H1 (cell line): ENCODE results near the gene TUBGCP5. TPM values are rescaled to one million over a fixed set of nuclear protein-coding genes. Genes with fewer than 3 reads are reported as not detected.

Experiments used
- CTCF ChIA-PET: fragments of 300-600 bp; sonication (Branson Sonifier 250); formaldehyde crosslinking; loops from one replicate; lab custom pipeline; 2021; ENCODE audit not compliant: partially characterized antibody; lab: Charles Lee
- POLR2A ChIA-PET: fragments of 300-600 bp; sonication (Branson Sonifier 250); formaldehyde crosslinking; loops from one replicate; lab custom pipeline; 2021; ENCODE audit warnings: inconsistent platforms; ENCODE audit not compliant: partially characterized antibody; lab: Charles Lee
- DNase-seq, 2 experiments: peaks; one replicate each; pipeline versions ENCODE4 v3.0.0 to v3.0.0-alpha.2; 2010 to 2022; ENCODE audit warnings: low spot score in 2 of 2, low read depth in 1 of 2, mixed read lengths in 1 of 2
- FAIRE-seq: peaks from 2 replicates; lab custom pipeline; 2011; peaks lifted over from hg19 to GRCh38; lab: Jason Lieb, UNC
- H2AFZ ChIP-seq: 2 replicates; pipeline ENCODE4 v1.8.1; 2012; ENCODE audit warnings: low read length, inconsistent platforms
- H2AK5ac ChIP-seq: 2 replicates; pipeline ENCODE4 v1.6.1; 2013; ENCODE audit warnings: low read depth, low read length
- H2BK120ac ChIP-seq: replicated peaks from 2 replicates; pipeline ENCODE3; 2013; ENCODE audit warnings: low read depth, low read length, inconsistent platforms
- H2BK12ac ChIP-seq: 2 replicates; pipeline ENCODE4 v1.6.1; 2013; ENCODE audit warnings: low read depth, low read length
- H2BK15ac ChIP-seq: 2 replicates; pipeline ENCODE4 v1.6.1; 2013; ENCODE audit warnings: low read length
- H2BK20ac ChIP-seq: 2 replicates; pipeline ENCODE4 v1.6.1; 2013; ENCODE audit warnings: low read length
- H2BK5ac ChIP-seq: 2 replicates; pipeline ENCODE4 v1.6.1; 2013; ENCODE audit warnings: low read depth, low read length
- H3K14ac ChIP-seq: 2 replicates; pipeline ENCODE4 v1.6.1; 2013; ENCODE audit warnings: inconsistent platforms; ENCODE audit not compliant: insufficient read length
- H3K18ac ChIP-seq: 2 replicates; pipeline ENCODE4 v1.6.1; 2013; ENCODE audit warnings: low read length; ENCODE audit errors: extremely low read depth
- H3K23ac ChIP-seq: 2 replicates; pipeline ENCODE4 v1.6.1; 2013; ENCODE audit warnings: inconsistent platforms; ENCODE audit not compliant: insufficient read length
- H3K23me2 ChIP-seq: 2 replicates; pipeline ENCODE4 v1.6.1; 2013; ENCODE audit warnings: low read depth, low read length
- H3K27ac ChIP-seq: 2 replicates; pipeline ENCODE4 v1.6.1; 2011; ENCODE audit warnings: low read depth, low read length, inconsistent platforms
- H3K27me3 ChIP-seq, 4 experiments: replicated peaks in 1 of 4; 1 replicate in 1 of 4; 2 replicates in 3 of 4; pipeline versions ENCODE4 v1.6.1 to v1.8.1; 2011 to 2013; ENCODE audit warnings: low read length in 3 of 4, mild to moderate bottlenecking in 3 of 4, inconsistent platforms in 2 of 4, mixed read lengths in 2 of 4, moderate library complexity in 1 of 4; ENCODE audit not compliant: control insufficient read depth in 3 of 4, insufficient read depth in 3 of 4; ENCODE audit errors: extremely low read depth in 1 of 4
- H3K36me3 ChIP-seq, 4 experiments: 2 replicates each; pipeline versions ENCODE4 v1.6.1 to v1.8.1; 2011 to 2013; ENCODE audit warnings: mild to moderate bottlenecking in 4 of 4, low read length in 3 of 4, moderate library complexity in 2 of 4, control low read depth in 1 of 4, inconsistent platforms in 1 of 4; ENCODE audit not compliant: insufficient read depth in 4 of 4, control insufficient read depth in 2 of 4
- H3K4ac ChIP-seq: replicated peaks from 2 replicates; pipeline ENCODE3; 2013; ENCODE audit warnings: low read length, low read depth, mixed read lengths, inconsistent platforms; ENCODE audit not compliant: insufficient read length
- H3K4me1 ChIP-seq, 4 experiments: replicated peaks in 1 of 4; 1 replicate in 1 of 4; 2 replicates in 3 of 4; pipeline versions ENCODE4 v1.6.1 to v1.8.1; 2011 to 2013; ENCODE audit warnings: low read length in 3 of 4, inconsistent platforms in 2 of 4, mixed read lengths in 1 of 4; ENCODE audit not compliant: insufficient read depth in 4 of 4, control insufficient read depth in 3 of 4
- H3K4me2 ChIP-seq, 2 experiments: 2 replicates each; pipeline versions ENCODE4 v1.6.1 to v1.8.1; 2011 to 2013; ENCODE audit warnings: low read depth in 2 of 2, low read length in 2 of 2, control low read depth in 1 of 2, inconsistent platforms in 1 of 2, mild to moderate bottlenecking in 1 of 2; ENCODE audit not compliant: insufficient read depth in 1 of 2
- H3K4me3 ChIP-seq, 4 experiments: fragments of 200-600, 300-600 bp in 1 of 4; sonication (generic), shearing (Covaris generic), sonication (Bioruptor Twin) in 1 of 4; 2 replicates each; pipeline versions ENCODE4 v1.5.1 to v1.8.1; 2011 to 2016; ENCODE audit warnings: low read length in 4 of 4, low read depth in 3 of 4, control low read depth in 2 of 4, inconsistent platforms in 2 of 4, mild to moderate bottlenecking in 2 of 4, mixed read lengths in 1 of 4, moderate library complexity in 1 of 4; ENCODE audit not compliant: insufficient read depth in 2 of 4; ENCODE audit errors: extremely low read depth in 1 of 4
- H3K56ac ChIP-seq: replicated peaks from 2 replicates; pipeline ENCODE3; 2013; ENCODE audit warnings: low read depth, mild to moderate bottlenecking, mixed read lengths, low read length, inconsistent platforms; ENCODE audit not compliant: insufficient read length
- H3K79me1 ChIP-seq: 2 replicates; pipeline ENCODE4 v1.6.1; 2013; ENCODE audit warnings: low read depth, low read length, control low read depth
- H3K79me2 ChIP-seq, 2 experiments: 2 replicates each; pipeline versions ENCODE4 v1.6.1 to v1.8.1; 2012 to 2013; ENCODE audit warnings: low read length in 2 of 2, mild to moderate bottlenecking in 2 of 2, inconsistent platforms in 1 of 2; ENCODE audit not compliant: insufficient read depth in 2 of 2, control insufficient read depth in 1 of 2
- H3K9ac ChIP-seq, 4 experiments: replicated peaks in 1 of 4; 1 replicate in 1 of 4; 2 replicates in 3 of 4; pipeline versions ENCODE4 v1.6.1 to v1.8.1; 2011 to 2013; ENCODE audit warnings: low read depth in 3 of 4, low read length in 3 of 4, control low read depth in 2 of 4, mild to moderate bottlenecking in 2 of 4, moderate library complexity in 2 of 4, inconsistent platforms in 1 of 4; ENCODE audit errors: extremely low read depth in 1 of 4
- H3K9me3 ChIP-seq, 2 experiments: 2 replicates each; pipeline versions ENCODE4 v1.6.1 to v1.8.1; 2012 to 2013; ENCODE audit warnings: mild to moderate bottlenecking in 2 of 2, moderate library complexity in 2 of 2, control low read depth in 1 of 2, inconsistent platforms in 1 of 2, low read depth in 1 of 2, low read length in 1 of 2, mixed read lengths in 1 of 2; ENCODE audit not compliant: insufficient read depth in 2 of 2
- H4K20me1 ChIP-seq, 2 experiments: replicated peaks in 1 of 2; 2 replicates each; pipeline versions ENCODE3 to v1.8.1; 2011 to 2013; ENCODE audit warnings: inconsistent platforms in 2 of 2, low read length in 2 of 2, mild to moderate bottlenecking in 1 of 2; ENCODE audit not compliant: insufficient read depth in 2 of 2, control insufficient read depth in 1 of 2
- H4K5ac ChIP-seq: 2 replicates; pipeline ENCODE4 v1.6.1; 2013; ENCODE audit warnings: low read length, low read depth, mixed read lengths, inconsistent platforms; ENCODE audit not compliant: insufficient read length
- H4K8ac ChIP-seq: 2 replicates; pipeline ENCODE4 v1.8.0; 2013; ENCODE audit warnings: mild to moderate bottlenecking, moderate library complexity, low read length, inconsistent platforms; ENCODE audit not compliant: insufficient read depth; ENCODE audit errors: extremely low read depth
- H4K91ac ChIP-seq: replicated peaks from 2 replicates; pipeline ENCODE3; 2013; ENCODE audit warnings: low read length, mixed read lengths, inconsistent platforms; ENCODE audit not compliant: insufficient read length
- ASH2L ChIP-seq: fragments of 200-600, 300-600 bp; sonication (generic); IDR thresholded peaks from one replicate; pipeline ENCODE4 v1.7.1; 2017; ENCODE audit warnings: low read length
- EGR1 ChIP-seq: IDR thresholded peaks from 2 replicates; pipeline ENCODE4 v1.6.1; 2011; ENCODE audit warnings: low read depth, low read length, borderline replicate concordance
- HDAC2 ChIP-seq, 2 experiments: fragments of 300-600 bp in 1 of 2; sonication (generic) in 1 of 2; IDR thresholded peaks; 2 replicates each; pipeline ENCODE4 v1.6.1; 2011 to 2012; ENCODE audit warnings: low read depth in 2 of 2, low read length in 2 of 2, mild to moderate bottlenecking in 2 of 2, moderate library complexity in 2 of 2, borderline replicate concordance in 1 of 2, inconsistent platforms in 1 of 2
- NANOG ChIP-seq: IDR thresholded peaks from 2 replicates; pipeline ENCODE4 v1.6.1; 2011; ENCODE audit warnings: low read length, low read depth, mild to moderate bottlenecking, inconsistent platforms; ENCODE audit not compliant: insufficient read depth, poor library complexity, severe bottlenecking
- POU5F1 ChIP-seq: IDR thresholded peaks from 2 replicates; pipeline ENCODE4 v1.6.1; 2011; ENCODE audit warnings: low read depth, mild to moderate bottlenecking, low read length, moderate library complexity
- RXRA ChIP-seq: IDR thresholded peaks from 2 replicates; pipeline ENCODE4 v1.6.1; 2011; ENCODE audit warnings: low read depth, mild to moderate bottlenecking, low read length, moderate library complexity; ENCODE audit not compliant: insufficient read depth
- SIRT6 ChIP-seq: IDR thresholded peaks from one replicate; pipeline ENCODE4 v1.7.1; 2012; ENCODE audit warnings: low read length, inconsistent platforms
- TAF1 ChIP-seq: IDR thresholded peaks from 2 replicates; pipeline ENCODE4 v1.6.1; 2011; ENCODE audit warnings: mild to moderate bottlenecking, low read depth, low read length
- WGBS, 2 experiments: shearing (Covaris generic) in 1 of 2; methylation state at CpG; one replicate each; pipeline versions ENCODE4 v1.1.6 to v1.1.7; 2013 to 2015; ENCODE audit warnings: low lambda C conversion rate in 2 of 2, mixed read lengths in 2 of 2, inconsistent platforms in 1 of 2, low coverage in 1 of 2, missing lambda C conversion rate in 1 of 2; ENCODE audit not compliant: insufficient replicate concordance in 2 of 2, insufficient coverage in 1 of 2, insufficient read length in 1 of 2; ENCODE audit errors: extremely low coverage in 1 of 2, missing lambda C conversion rate in 1 of 2; 5-methylcytosine and 5-hydroxymethylcytosine counted together
- polyA plus RNA-seq, 7 experiments: library from polyadenylated mRNA; depleted of rRNA in 3 of 7; stranded (reverse) in 5 of 7; unstranded in 2 of 7; fragments of >200 nt in 5 of 7; fragments of 200-250 nt in 2 of 7; gene quantifications; 1 replicate in 5 of 7; 2 replicates in 1 of 7; 4 replicates in 1 of 7; pipeline versions ENCODE4 v1.2.1 to v1.2.3, GENCODE V29; 2011 to 2013; ENCODE audit warnings: missing spikeins in 2 of 7, mixed read lengths in 2 of 7
- total RNA-seq: library from RNA; stranded (reverse); fragmentation: NEBNext Ultra II Directional; extraction: Animal tissue kit (Norgen Biotek cat#: 25700); gene quantifications from 2 replicates; pipeline ENCODE4 v1.2.1, GENCODE V29; 2021
- TF ChIP-seq, protein P1 (sequence below): IDR thresholded peaks from 2 replicates; pipeline ENCODE4 v1.6.1; 2012; ENCODE audit warnings: inconsistent platforms

Gene TUBGCP5
- total and polyA plus RNA-seq, 2 of the 8 experiments (the other 6 are each of a cell fraction or from before 2014, with no cell fraction given) = 6.3 to 12.5 TPM

DNA sequence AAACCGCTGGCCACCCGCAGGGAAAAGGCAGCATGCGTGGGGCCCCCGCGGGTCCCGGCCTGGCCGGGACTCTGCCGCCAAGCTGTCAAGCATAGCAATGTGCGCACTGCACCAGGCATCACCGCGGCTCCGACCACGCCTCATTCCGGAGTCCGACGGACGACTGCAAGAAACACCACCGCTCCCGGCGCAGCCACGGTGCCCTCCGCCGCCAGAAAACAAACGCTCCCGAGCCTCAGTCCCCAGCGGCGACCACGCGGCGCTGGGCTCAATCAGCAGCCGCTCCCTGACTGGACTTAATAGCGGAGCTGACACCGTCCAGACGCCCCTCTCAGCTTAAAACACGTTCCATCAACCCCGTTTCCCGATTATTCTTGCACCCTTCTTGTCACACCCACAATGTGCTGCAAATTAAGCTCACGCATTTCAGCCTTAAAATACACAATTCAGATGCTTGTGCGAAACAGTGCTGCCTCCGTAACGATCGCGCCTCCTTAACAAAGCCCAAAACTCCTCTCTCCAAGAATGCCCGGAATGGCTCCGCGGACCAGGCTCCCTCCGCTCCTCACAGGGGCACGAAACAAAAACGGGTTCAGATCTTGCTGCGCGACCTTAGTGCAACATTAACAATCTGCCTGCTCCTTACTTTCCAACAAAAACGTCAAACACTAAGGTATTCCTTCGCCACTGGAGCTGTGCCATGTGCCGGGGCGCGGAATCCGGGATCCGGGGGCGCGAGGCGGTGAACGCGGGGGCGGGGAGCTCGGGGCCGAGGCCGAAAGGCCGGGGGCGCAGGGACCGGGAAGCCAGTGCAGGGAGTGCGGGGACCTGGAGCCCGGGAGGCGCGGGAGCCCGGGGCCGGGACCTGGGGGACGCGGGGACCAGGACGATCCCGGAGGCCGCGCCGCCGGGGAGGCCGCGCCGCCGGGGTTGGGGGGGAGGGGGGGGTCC, 59.9 kb downstream of the TUBGCP5 start:
- no peak overlapping the region for H3K23ac ChIP-seq
- peak overlapping the region; percentile 62 for H4K8ac ChIP-seq
- H3K79me2 ChIP-seq = peaks cover 0 to 16% of the 10 kb centered on the region in 2 experiments; a peak in 2 of 4 replicates
- H3K79me1 ChIP-seq = peaks cover 4% of the 10 kb centered on the region; the same call in 1 of the 2 replicates
- peaks cover 0 to 5% (median 1%) of the 10 kb centered on the region in 4 experiments; a peak in 3 of 7 replicates for H3K4me1 ChIP-seq
- H3K36me3 ChIP-seq = no peaks in the 10 kb centered on the region
- H3K4me2 ChIP-seq = peak overlapping the region; percentile 95 to 96
- H3K23me2 ChIP-seq = peaks cover 14% of the 10 kb centered on the region
- peak overlapping the region; percentile 77 to 95 (median 88) for H3K4me3 ChIP-seq
- no peak overlapping the region for H2BK5ac ChIP-seq
- no peak overlapping the region for H3K27ac ChIP-seq
- peaks cover 2 to 33% (median 21%) of the 10 kb centered on the region in 4 experiments for H3K27me3 ChIP-seq
- H4K91ac ChIP-seq = peak overlapping the region; percentile 8
- CTCF ChIA-PET = interaction anchor here (1.3 kb wide), 1 partner anchor 54 kb away, joined by 3 read pairs; no protein-coding TSS in a partner anchor
- H2BK20ac ChIP-seq = no peak overlapping the region
- H2BK15ac ChIP-seq = 0 out of 2 replicates have a peak overlapping the region, but pooled peaks have one; percentile 92
- H2BK120ac ChIP-seq = no peak overlapping the region
- no peak overlapping the region for H4K5ac ChIP-seq
- no peak overlapping the region; the same call in 1 of the 2 replicates for H2BK12ac ChIP-seq
- H3K14ac ChIP-seq = peak overlapping the region; percentile 58
- no peak for FAIRE-seq
- H3K18ac ChIP-seq = peak overlapping the region; percentile 71; the same call in 1 of the 2 replicates
- POLR2A ChIA-PET = interaction anchor here (0.6 to 2.3 kb wide), 11 partner anchors 11 to 145 kb away, joined by 3 to 7 read pairs (median 3); partner anchors contain the start of gene TUBGCP5
- H4K20me1 ChIP-seq = peaks cover 4 to 13% of the 10 kb centered on the region in 2 experiments
- no peak overlapping the region for H3K4ac ChIP-seq
- DNase-seq = peak in 1 of 2 experiments; percentile 72
- H2AFZ ChIP-seq = peak overlapping the region; percentile 67; the same call in 1 of the 2 replicates
- H2AK5ac ChIP-seq = no peak overlapping the region; the same call in 1 of the 2 replicates
- H3K56ac ChIP-seq = peak overlapping the region; percentile 10
- no peaks in the 10 kb centered on the region for H3K9me3 ChIP-seq
- peak overlapping the region; percentile 46 to 71 (median 65); a peak in 6 of 7 replicates for H3K9ac ChIP-seq
- 2% methylated on average over 49 of the region's 88 CpGs; no CpG with 5 or more reads in 1 of the 2 experiments for WGBS, 2 experiments
- TF ChIP-seq, protein P1, sequence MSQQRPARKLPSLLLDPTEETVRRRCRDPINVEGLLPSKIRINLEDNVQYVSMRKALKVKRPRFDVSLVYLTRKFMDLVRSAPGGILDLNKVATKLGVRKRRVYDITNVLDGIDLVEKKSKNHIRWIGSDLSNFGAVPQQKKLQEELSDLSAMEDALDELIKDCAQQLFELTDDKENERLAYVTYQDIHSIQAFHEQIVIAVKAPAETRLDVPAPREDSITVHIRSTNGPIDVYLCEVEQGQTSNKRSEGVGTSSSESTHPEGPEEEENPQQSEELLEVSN = peak; percentile 58
- TF ChIP-seq TAF1 (peak; percentile 53; the same call in 1 of the 2 replicates), POU5F1 (no peak), EGR1 (peak; percentile 81; the same call in 1 of the 2 replicates), ASH2L (peak; percentile 25), RXRA (no peak), NANOG (no peak), SIRT6 (no peak), HDAC2 (IDR thresholded peaks at IDR 0.05; ENCODE audit: borderline replicate concordance in 1 of 2, low read depth in 2 of 2, low read length in 2 of 2) (0 out of 4 replicates have a peak, but pooled peaks of 1 of the 2 experiments have one; percentile 28)
